ENCODE data around the gene DYSF. TPM values are rescaled to one million over a fixed set of nuclear protein-coding genes. Genes with fewer than 3 reads are reported as not detected.

The DYSF gene
- polyA plus RNA-seq, 1 experiment: 1.3 TPM

DNA sequence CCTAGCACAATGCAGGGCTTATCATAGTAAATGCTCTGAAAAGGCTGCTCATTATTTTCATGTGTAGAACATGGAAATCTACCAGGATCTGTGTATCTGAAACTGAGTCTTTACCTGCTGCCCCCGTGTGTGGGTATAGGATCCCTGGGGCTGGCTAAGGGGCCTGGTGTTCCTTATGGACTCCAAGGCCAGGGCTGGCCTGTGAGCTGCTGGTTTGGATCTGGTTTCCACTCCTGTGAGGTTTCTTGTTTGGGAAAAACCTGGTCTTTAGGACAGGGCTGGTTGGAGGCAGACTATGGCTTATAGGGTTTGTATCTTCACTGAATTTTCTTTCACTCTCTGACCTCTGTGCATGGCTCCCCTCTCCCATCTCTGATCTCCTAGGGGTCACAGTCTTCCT is 80.8 kb downstream of the DYSF start:
- TF ChIP-seq, protein P1, sequence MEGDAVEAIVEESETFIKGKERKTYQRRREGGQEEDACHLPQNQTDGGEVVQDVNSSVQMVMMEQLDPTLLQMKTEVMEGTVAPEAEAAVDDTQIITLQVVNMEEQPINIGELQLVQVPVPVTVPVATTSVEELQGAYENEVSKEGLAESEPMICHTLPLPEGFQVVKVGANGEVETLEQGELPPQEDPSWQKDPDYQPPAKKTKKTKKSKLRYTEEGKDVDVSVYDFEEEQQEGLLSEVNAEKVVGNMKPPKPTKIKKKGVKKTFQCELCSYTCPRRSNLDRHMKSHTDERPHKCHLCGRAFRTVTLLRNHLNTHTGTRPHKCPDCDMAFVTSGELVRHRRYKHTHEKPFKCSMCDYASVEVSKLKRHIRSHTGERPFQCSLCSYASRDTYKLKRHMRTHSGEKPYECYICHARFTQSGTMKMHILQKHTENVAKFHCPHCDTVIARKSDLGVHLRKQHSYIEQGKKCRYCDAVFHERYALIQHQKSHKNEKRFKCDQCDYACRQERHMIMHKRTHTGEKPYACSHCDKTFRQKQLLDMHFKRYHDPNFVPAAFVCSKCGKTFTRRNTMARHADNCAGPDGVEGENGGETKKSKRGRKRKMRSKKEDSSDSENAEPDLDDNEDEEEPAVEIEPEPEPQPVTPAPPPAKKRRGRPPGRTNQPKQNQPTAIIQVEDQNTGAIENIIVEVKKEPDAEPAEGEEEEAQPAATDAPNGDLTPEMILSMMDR (IDR thresholded peaks at IDR 0.05; ENCODE audit: insufficient read depth, low read depth, low read length): no peak
- H3K27me3 ChIP-seq (ENCODE audit: control insufficient read depth, insufficient read depth, low read length): peaks cover 4% of the 10 kb centered on the region; the same call in 1 of the 2 replicates
- H3K36me3 ChIP-seq (ENCODE audit: control insufficient read depth, insufficient read depth, low read length): no peaks in the 10 kb centered on the region
- CTCF ChIA-PET: interaction anchor here (1.0 to 2.9 kb wide), 4 partner anchors 8 to 603 kb away, joined by 3 to 31 read pairs (median 10); no protein-coding TSS in a partner anchor
- DNase-seq (ENCODE audit: low read depth): no peak
- H3K4me3 ChIP-seq (ENCODE audit: low read depth, low read length): no peak overlapping the region
- POLR2A ChIA-PET: no interaction called here

DNA sequence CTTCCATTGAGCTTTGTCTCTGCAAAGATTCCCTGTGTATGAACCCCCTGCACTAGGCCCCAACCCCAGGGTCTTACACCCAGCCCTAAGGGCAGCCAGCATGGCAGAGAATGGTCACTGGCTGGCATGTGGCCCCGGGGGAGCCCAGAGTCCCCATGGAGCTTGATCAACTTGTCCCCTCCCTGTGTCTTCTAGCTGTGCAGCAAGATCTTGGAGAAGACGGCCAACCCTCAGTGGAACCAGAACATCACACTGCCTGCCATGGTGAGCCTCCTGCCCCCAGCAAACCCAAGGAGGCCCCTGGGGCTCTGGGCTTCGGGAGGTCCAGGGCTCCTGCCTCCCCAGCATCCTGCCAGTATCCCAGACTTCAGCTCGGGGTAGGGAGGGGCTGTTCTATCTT is 81.5 kb downstream of the DYSF start:
- Histone ChIP-seq H3K27me3 (ENCODE audit: control insufficient read depth, insufficient read depth, low read length) (peaks cover 2% of the 10 kb centered on the region; the same call in 1 of the 2 replicates), H3K4me3 (ENCODE audit: low read depth, low read length) (no peak overlapping the region), H3K36me3 (ENCODE audit: control insufficient read depth, insufficient read depth, low read length) (no peaks in the 10 kb centered on the region)
- DNase-seq (ENCODE audit: low read depth): no peak
- ChIA-PET POLR2A (interaction anchor here (0.6 kb wide), 1 partner anchor 399 kb away, joined by 6 read pairs; no protein-coding TSS in a partner anchor), CTCF (interaction anchor here (1.0 to 2.9 kb wide), 7 partner anchors 9 to 1325 kb away, joined by 3 to 31 read pairs (median 5); no protein-coding TSS in a partner anchor)
- TF ChIP-seq, protein P1 (IDR thresholded peaks at IDR 0.05; ENCODE audit: insufficient read depth, low read depth, low read length): no peak

DNA sequence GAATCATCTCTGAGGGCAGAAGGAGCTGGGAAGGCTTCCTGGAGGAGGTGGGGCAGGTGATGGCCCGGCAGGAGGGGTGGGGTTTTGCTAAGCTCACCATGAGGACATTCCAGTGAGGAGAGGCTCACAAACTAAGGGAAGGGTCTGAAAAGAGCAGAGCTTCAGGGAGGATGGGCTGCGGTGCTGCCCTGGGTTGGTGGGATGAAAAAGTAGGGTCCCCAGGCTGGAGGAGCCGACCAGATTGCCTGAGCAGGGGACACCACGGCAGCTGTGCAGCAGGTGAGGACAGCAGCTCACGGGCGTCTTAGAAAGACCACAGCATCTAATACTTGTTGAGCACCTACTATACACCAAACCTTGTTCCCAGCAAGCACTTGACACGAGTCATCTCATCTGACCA is 82.2 kb downstream of the DYSF start:
- DNase-seq (ENCODE audit: low read depth): no peak
- POLR2A ChIA-PET: interaction anchor here (0.6 kb wide), 1 partner anchor 398 kb away, joined by 6 read pairs; no protein-coding TSS in a partner anchor
- TF ChIP-seq, protein P1 (IDR thresholded peaks at IDR 0.05; ENCODE audit: insufficient read depth, low read depth, low read length): no peak
- Histone ChIP-seq H3K27me3 (ENCODE audit: control insufficient read depth, insufficient read depth, low read length) (peaks cover 2% of the 10 kb centered on the region; the same call in 1 of the 2 replicates), H3K4me3 (ENCODE audit: low read depth, low read length) (no peak overlapping the region), H3K36me3 (ENCODE audit: control insufficient read depth, insufficient read depth, low read length) (no peaks in the 10 kb centered on the region)
- CTCF ChIA-PET: interaction anchor here (1.1 to 2.9 kb wide), 9 partner anchors 10 to 1327 kb away, joined by 3 to 31 read pairs (median 5); no protein-coding TSS in a partner anchor

DNA sequence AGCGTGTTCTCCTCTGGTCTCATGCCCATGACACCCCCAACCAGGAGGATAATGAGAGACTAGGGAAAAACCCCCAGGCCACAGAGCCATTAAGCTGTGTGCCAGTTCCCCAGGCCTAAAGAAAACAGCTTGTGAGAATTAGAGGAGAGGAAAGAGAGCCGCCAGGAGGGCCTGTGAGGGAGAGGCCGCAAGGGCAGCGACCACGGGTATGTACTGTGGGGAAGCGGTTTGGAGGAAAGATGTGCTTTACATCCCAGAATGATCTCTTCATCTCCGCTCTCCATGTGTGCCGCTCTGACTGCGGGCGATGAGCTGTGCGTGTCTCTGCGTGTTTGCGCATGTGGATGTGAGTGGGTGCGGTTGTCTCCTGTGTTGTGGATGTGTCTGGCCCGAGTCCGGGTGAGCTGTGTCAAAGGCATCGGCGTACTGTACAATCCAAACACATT is 82.9 kb downstream of the DYSF start:
- H3K36me3 ChIP-seq (ENCODE audit: control insufficient read depth, insufficient read depth, low read length): no peaks in the 10 kb centered on the region
- peak; percentile 83 for DNase-seq (ENCODE audit: low read depth)
- peaks cover 2% of the 10 kb centered on the region; the same call in 1 of the 2 replicates for H3K27me3 ChIP-seq (ENCODE audit: control insufficient read depth, insufficient read depth, low read length)
- TF ChIP-seq, protein P1 (IDR thresholded peaks at IDR 0.05; ENCODE audit: insufficient read depth, low read depth, low read length): no peak
- POLR2A ChIA-PET: interaction anchor here (0.6 kb wide), 1 partner anchor 264 kb away, joined by 3 read pairs; no protein-coding TSS in a partner anchor
- CTCF ChIA-PET: interaction anchor here (0.9 to 2.9 kb wide), 10 partner anchors 9 to 1326 kb away, joined by 3 to 31 read pairs (median 5); no protein-coding TSS in a partner anchor
- no peak overlapping the region for H3K4me3 ChIP-seq (ENCODE audit: low read depth, low read length)

DNA sequence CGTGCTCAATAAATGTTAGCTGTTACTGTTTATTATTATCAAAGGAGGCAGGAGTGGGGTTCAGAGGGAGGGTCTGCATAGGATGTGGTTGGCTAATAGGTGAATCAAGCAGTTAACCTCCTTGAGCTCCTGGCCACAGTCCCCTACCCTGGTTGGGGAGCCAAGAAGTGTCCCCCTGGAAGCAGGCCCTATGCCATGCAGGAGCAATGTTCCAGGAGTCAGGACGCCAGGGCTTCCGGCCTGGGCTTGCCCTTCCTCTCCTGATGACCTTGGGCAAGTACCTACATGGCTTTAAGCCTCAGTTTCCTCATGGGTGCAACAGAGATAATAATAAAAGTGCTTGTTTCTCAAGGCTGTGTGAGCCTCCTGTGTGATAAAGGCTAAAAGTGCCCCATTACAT is 84.9 kb downstream of the DYSF start:
- ChIA-PET POLR2A (no interaction called here), CTCF (interaction anchor here (0.6 to 1.2 kb wide), 3 partner anchors 9 to 1642 kb away, joined by 3 to 6 read pairs (median 5); no protein-coding TSS in a partner anchor)
- DNase-seq (ENCODE audit: low read depth): no peak
- H3K4me3 ChIP-seq (ENCODE audit: low read depth, low read length): no peak overlapping the region
- no peaks in the 10 kb centered on the region; the same call in 1 of the 2 replicates for H3K27me3 ChIP-seq (ENCODE audit: control insufficient read depth, insufficient read depth, low read length)
- no peaks in the 10 kb centered on the region for H3K36me3 ChIP-seq (ENCODE audit: control insufficient read depth, insufficient read depth, low read length)
- TF ChIP-seq, protein P1 (IDR thresholded peaks at IDR 0.05; ENCODE audit: insufficient read depth, low read depth, low read length): no peak
